AG08395 (cell line): ENCODE results near the gene PRRX2.
A peak's percentile ranks its signal among the peaks of the same experiment; 100 is the strongest.

Experiments
- DNase-seq: peaks from one replicate; pipeline ENCODE4 v3.0.0; 2012; ENCODE audit warnings: mixed read lengths, low spot score

PRRX2 gene

GRCh38 chr9:129665389-129665775 lies at the start of gene PRRX2:
TSS of gene PRRX2 (plus strand) at chr9:129665647. CDS start at chr9:129665868, 221 bp downstream.
- peak; percentile 87 for DNase-seq

GRCh38 chr9:129617167-129617566 lies 48.3 kb upstream of the PRRX2 start:
- DNase-seq, result peak; percentile 76

- DNase-seq, result peak; percentile 51
Measured at GRCh38 chr9:129619787-129620668, 45.4 kb upstream of the PRRX2 start.

- no peak for DNase-seq
Measured at GRCh38 chr9:129620669-129621295, 44.7 kb upstream of the PRRX2 start, which contains the start of gene C9orf50. TSS of gene C9orf50 (minus strand) at chr9:129621101. CDS start at chr9:129620574, 527 bp downstream.

- DNase-seq, result no peak
Measured at GRCh38 chr9:129623331-129623730, 42.1 kb upstream of the PRRX2 start.

- DNase-seq, result peak; percentile 67
Measured at GRCh38 chr9:129624168-129624759, 41.2 kb upstream of the PRRX2 start.

- DNase-seq, result no peak
Measured at GRCh38 chr9:129624947-129625346, 40.5 kb upstream of the PRRX2 start.

GRCh38 chr9:129626079-129626624 lies 39.3 kb upstream of the PRRX2 start, which contains the start of gene NTMT1:
TSS of gene NTMT1 (plus strand) at chr9:129626163. CDS start at chr9:129632704, 6,541 bp downstream.
- DNase-seq, result peak; percentile 93

- peak; percentile 64 for DNase-seq
Measured at GRCh38 chr9:129626625-129627284, 38.7 kb upstream of the PRRX2 start.

GRCh38 chr9:129627556-129628440 lies 37.6 kb upstream of the PRRX2 start:
- DNase-seq, result no peak

- DNase-seq, result no peak
Measured at GRCh38 chr9:129628709-129629108, 36.7 kb upstream of the PRRX2 start.

GRCh38 chr9:129629251-129629820 lies 36.1 kb upstream of the PRRX2 start:
- DNase-seq, result no peak

GRCh38 chr9:129630967-129631673 lies 34.3 kb upstream of the PRRX2 start:
- no peak for DNase-seq

GRCh38 chr9:129631674-129632129 lies 33.7 kb upstream of the PRRX2 start:
- no peak for DNase-seq

GRCh38 chr9:129632460-129632859 lies 33.0 kb upstream of the PRRX2 start:
- no peak for DNase-seq

- no peak for DNase-seq
Measured at GRCh38 chr9:129633207-129633606, 32.2 kb upstream of the PRRX2 start.

- no peak for DNase-seq
Measured at GRCh38 chr9:129633848-129634247, 31.6 kb upstream of the PRRX2 start.

- no peak for DNase-seq
Measured at GRCh38 chr9:129635099-129636065, 30.1 kb upstream of the PRRX2 start.
